ENCODE measurements around the gene NCAPD3.
A peak's percentile ranks its signal among the peaks of the same experiment; 100 is the strongest.
"Not testable (repeated sequence)": the region's sequence is repeated elsewhere in the genome, so short reads cannot be mapped to it uniquely, and the experiment has no call there.

The NCAPD3 gene

DNA sequence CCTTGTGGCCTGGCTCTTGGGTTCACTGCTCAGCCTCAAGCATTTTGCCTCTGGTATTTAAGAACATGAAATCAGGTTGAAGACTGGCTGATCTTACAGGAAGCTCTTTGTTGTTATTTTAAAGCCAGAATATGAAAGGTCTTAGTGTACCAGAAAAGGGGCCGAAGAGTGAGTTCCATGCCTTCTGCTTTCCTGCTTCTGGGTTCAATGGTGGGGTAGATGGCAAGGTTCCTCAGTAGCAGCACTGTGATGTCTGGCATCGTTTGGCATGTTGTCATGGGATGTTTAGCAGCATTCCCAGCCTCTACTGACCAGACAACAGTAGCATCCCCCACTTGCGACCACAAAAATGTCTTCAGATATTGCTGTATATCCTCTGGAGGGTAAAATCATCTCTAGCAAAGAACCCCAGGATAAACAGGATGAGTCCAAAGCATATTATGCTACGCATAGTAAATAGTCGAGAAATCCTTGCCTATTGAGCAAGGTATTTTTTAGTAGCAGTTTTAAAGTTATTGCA, 3.1 kb upstream of the NCAPD3 start:
- DNase-seq (ENCODE audit: low read depth): peak; percentile 6

DNA sequence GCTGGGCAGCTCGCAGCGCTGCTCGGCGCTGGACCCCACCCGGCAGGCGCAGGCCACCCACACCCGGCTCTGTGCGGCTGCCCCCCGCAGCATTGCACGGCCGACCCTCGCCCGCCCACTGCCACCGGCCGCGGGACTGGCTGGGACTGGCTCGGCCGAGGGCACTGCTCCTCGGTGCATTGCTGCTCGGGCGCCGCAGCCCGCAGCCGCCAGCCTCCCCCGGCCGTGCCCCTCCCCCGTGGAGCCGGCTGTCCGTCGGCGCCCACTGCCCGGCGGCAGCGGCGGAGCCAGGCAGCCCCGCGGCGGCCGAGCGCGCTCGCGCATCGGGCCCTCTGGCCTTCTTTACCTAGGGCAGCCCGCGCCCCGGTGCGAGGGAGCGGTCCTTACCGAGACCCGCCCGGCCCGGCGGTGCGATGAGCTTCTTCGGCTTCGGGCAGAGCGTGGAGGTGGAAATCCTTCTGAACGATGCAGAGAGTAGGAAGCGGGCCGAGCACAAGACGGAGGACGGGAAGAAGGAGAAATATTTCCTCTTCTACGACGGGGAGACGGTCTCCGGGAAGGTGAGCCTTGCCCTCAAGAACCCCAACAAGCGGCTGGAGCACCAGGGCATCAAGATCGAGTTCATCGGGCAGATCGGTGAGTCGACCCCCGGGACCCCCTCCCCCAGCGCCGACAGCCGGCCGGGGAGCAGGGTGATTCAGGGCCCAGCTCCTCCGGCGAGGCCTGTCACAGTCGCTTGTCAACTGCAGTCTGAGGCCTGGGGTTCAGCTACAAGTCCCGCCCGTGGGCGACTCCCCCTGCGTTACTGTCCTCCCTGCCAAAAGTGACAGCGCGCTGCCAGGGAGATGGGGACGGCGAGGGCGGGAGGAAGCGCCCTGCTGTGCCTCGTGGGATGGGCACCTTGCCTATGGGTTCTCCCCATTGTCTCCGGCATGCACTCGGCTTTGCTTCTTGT, 1.2 kb upstream of the NCAPD3 start:
- peak; percentile 50 for DNase-seq (ENCODE audit: low read depth)

DNA sequence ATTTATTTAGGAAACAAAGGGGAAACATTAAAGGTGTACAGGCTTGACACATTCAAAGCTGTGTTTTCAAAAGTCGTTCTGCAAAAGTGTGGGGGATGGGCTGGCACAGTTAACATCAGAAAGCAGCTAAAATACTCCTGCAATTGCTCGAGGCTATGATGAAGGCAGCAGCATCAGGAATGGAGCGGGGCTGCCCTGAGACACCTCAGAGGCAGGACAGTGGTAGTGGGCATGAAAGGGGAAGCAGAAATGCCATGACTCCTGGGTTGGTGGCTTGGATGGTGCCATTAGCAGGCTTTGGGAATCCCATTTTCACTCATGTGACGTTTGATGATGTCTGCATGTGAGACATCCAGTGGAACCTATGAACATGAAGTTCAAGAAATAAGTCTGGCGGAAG, 646 bp downstream of the NCAPD3 start:
- peak; percentile 21 for DNase-seq (ENCODE audit: low read depth)

DNA sequence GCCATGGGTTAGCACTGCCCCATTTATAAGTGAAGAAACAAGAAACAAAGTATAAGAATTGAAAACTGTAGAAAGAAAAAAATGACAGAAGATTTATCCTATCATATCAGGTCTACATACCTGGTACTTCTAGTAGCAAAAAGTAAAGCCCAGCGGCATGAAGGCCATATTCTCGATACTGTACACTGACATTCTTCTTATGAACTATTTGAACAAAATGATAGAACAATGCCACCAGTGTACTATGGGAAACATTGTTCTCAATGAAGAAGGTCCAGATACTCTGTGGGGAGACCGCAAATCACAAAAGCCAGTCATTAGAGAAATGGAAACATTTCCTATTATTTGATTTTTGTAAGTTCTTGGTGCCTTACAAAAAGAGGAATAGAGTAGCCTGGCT, 7.0 kb downstream of the NCAPD3 start:
- no peak for DNase-seq (ENCODE audit: low read depth)

DNA sequence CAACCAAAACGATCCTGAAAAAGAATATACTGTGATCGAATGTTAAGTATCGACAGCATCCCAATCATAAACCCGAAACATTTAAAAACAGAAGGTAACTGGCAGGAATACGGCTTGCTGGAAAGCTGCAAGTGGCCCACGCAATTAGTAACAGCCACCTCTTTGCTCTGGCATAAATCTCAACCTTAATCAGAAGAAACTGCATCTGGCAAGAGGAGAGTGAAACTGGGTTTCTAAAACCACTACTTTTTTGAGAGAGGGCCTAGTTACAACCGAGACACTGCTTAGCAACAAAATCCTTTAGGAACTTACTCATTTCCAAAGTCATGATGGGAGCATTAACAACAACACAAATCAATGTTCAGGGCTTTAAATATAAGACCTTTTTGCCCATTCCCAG, 7.9 kb downstream of the NCAPD3 start:
- no peak for DNase-seq (ENCODE audit: low read depth)

DNA sequence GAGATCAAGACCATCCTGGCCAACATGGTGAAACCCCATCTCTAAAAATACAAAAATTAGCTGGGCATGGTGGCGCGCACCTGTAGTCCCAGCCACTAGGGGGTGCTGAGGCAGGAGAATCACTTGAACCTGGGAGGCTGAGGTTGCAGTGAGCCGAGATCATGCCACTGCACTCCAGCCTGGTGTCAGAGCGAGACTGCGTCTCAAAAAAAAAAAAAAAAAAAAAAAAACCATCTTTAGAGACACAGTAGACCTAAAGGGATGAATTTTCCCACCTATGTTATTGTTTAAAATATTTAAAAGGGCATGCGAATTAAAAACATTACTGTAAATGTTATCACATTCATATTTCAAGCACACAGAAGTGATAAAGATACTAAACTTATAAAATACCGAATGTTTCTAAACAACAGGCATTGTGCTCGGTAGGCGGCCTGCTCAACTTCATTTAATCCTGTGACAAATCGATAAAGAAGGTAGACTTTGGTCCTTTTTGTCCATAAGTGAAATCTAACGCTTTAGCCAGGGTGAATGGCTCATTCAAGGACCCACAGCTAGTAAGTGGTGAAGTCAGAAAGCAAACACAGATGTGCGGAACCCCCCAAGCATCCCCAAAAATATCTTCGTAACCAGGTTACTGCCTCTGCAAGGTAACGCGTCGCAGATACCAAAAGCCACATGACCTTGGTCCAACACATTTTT, 16.1 kb downstream of the NCAPD3 start:
- peak; percentile 39 for DNase-seq (ENCODE audit: low read depth)

DNA sequence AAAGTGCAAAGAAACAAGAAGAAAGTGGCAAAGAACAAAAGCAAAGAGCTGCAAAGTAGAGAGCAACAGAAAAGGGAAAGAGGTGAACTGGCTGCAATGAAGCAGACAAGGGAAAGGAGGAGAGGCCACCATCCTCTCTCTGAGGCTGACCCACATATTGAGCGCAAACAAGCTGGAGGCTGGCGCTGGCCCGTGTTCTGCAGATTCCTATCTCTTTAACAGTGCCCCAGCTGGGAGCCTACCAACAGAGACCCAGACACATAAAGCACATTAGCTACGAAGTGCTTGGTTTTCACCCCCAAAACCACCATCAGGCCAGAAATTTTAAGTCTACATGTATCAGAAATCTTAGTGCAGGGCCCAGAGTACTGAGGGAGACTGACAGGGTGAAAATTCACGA, 17.6 kb downstream of the NCAPD3 start:
- no peak for DNase-seq (ENCODE audit: low read depth)

DNA sequence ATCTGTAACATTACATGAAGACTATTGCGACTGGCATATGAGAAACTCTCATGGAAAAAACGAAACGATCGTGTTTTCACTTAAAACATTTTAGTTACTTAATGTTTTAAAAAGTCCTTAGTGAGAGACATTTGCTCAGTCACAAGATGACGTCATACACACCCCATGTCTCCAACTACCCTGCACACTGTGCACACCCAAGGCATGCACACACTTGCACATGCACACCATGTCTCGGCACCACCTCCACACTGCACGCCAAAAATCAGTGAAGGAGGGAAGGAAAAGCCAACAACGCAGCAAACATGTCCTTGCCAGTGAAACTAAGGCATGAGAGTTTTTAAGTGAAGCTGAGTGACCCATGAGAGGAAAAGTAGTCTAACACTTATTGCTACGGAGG, 18.0 kb downstream of the NCAPD3 start:
- no peak for DNase-seq (ENCODE audit: low read depth)

DNA sequence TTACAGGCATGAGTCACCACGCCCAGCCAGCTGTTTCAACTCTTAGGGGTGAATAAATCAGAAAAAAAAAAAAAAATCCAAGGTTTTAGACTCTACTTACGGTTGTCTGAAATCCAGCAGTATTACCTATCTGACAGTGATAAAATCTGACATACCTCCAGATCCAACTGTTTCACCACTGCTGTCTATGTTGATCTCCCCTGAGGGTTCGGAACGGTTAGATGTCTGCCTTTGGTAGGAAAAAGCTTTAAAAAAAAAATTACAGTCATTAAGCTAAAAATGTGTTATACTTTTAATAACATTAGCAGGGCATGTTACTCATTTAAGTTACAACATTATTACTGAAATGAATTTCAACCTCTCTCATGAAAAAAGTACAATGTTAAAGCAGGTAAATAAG, 21.1 kb downstream of the NCAPD3 start:
- DNase-seq (ENCODE audit: low read depth): no peak

DNA sequence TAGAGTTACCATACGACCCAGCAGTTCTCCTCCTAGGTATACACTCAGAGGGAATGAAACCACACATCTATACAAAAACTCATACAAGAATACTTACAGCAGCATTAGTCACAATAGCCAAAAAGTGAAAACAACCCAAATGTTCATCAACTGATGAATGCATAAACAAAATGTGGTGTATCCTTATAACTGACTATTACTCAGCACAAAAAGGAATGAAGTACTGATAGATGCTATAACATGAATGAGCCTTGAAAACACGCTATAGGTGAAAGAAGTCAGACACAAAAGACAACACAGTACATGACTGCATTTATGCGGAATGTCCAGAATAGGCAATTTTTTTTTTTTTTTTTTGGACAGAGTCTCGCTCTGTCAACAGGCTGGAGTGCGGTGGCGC, 23.1 kb downstream of the NCAPD3 start:
- peak; percentile 4 for DNase-seq (ENCODE audit: low read depth)

DNA sequence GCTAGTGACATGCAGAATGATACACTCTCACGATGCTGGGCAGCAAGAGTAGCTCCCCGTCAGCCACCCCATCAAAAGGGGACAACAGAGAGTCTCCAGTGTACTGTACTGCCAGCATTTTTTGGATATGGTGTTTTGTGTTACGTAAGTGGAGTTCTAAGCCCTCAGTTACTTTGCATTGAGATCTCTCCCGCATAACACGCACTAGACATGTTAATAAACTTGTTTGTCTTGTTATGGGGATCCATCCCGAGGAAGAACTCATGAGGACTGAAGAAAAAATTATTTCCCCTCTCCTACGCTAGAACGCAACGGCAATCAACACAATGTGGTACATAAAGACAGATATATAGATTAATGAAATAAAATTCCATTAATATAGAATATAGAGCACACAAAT, 24.2 kb downstream of the NCAPD3 start:
- no peak for DNase-seq (ENCODE audit: low read depth)

DNA sequence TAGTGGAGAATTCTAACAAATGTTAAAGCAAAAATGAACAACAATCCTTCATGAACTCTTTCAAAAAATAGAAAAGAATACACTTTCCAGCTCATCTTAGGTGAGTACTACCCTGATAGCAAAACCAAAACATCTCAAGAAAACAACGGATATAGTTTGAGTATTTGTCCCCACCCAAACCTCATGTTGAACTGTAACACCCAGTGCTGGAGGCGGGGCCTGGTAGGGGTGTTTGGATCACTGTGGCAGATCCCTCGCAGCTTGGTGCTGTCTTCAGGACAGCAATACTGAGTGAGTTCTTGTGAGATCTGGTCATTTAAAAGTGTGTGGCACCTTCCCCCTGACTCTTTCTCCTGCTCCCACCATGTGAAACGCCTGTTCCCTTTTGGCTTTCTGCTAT, 27.0 kb downstream of the NCAPD3 start:
- DNase-seq (ENCODE audit: low read depth): no peak

DNA sequence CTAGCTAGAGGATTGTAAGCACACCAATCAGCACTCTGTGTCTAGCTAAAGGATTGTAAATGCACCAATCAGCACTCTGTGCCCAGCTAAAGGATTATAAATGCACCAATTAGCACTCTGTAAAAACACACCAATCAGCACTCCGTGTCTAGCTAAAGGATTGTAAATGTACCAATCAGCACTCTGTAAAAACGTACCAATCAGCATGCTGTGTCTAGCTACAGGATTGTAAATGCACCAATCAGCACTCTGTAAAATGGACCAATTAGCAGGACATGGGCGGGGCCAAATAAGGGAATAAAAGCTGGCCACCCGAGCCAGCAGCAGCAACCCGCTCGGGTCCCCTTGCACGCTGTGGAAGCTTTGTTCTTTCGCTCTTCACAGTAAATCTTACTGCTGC, 35.7 kb downstream of the NCAPD3 start:
- DNase-seq (ENCODE audit: low read depth): not testable (repeated sequence)

DNA sequence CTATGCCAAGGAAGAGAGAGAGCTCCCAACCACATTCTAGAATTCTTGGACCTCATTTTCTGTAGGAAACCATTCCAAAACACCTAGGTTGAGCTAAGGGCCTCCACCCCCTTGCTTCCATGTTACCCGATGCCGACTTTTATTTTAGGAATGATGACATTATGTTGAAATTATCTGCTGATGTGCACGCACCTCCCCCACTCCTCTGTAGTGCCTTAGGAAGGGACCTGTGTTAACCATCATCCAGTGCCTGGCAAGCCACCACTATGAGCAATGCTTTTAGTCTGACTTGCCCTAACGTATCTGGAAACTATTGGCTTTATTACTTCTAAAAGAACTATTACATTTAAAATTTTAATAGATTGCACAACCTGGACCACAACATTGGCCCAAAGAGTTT, 42.1 kb downstream of the NCAPD3 start:
- DNase-seq (ENCODE audit: low read depth): no peak

DNA sequence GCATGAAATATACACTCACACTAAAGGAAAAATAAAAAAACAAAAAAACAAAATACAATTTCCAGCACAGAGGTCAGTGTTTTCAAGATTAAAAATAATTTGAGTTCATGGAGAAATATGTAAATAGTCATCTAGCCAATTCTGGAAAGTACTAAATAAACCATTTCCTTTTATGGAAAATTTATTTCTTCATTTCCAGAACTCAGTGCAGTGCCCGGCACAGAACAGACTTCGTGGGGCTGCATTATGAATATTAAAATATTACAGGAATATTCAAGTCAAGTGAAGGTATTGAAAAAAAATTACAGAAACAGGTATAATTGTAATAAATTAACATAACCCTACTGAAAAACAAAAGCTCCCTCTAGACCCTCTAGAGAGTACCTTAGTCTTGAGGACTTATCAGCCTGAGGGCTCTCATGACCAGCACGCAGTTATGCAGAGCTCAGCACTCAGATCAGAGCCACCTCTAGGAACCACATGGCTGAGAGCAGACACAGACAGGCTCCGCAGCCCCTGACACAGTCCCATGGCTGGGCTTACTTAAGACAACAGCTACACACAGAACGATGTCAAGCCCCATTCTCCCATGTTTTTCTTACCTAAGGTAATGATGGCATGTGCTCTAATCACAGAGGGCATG, 45.6 kb downstream of the NCAPD3 start:
- no peak for DNase-seq (ENCODE audit: low read depth)

DNA sequence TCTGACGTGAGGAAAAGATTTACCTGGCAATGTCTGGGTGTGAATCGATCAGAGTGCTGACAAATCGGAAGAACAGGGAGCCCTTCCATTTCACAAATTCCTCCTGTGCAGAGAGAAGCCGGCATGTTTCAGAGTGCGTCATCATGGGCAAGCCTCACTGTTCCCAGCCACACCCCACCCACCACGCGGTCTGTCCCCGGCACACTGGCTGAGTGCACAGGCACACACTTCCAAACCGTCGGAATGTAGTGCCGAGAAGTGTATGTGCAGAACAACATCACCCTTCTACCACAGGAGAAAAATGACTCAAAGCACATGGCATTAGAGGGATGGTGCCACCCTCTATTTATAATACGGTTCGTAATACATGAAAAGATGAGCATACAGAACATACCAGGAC, 47.5 kb downstream of the NCAPD3 start:
- no peak for DNase-seq (ENCODE audit: low read depth)

DNA sequence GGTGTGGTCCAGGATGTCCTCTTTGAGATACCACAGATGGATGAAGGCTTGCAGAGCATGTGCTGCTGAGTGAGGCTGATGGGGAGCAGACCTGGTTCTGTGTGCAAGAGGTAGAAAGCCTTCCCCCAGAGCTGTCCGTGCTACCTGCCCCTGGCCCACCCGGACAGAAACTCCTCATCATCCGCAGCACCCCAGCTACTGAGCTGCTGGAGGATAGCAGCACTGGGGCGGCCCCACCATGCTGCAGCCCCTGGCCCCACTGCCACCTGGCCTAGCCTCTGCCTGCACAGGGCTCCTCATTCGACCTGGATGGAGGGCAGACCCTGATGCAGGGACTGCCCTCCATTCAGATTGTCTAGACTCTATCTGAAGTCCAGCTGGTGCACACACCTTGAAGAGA, 50.5 kb downstream of the NCAPD3 start:
- DNase-seq (ENCODE audit: low read depth): no peak

DNA sequence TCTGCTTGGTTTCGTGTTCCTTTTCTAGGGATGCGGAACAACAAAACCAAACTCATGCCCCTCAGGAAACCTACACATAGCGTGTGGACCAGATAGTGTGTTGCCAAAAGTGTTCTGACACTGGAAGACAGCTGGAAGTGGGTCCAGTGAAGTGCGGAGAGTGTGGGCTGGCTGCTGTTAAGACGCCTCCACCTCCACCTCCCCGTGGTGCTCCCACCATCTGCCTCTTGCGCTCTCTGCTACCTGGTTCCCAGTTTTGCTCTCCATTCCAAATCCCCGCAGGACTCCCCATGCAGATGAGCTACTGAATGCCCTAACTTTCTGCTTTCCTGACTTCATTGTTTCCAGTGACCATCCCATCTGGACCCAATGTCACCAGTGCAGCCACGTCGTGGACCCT, 51.8 kb downstream of the NCAPD3 start:
- no peak for DNase-seq (ENCODE audit: low read depth)

DNA sequence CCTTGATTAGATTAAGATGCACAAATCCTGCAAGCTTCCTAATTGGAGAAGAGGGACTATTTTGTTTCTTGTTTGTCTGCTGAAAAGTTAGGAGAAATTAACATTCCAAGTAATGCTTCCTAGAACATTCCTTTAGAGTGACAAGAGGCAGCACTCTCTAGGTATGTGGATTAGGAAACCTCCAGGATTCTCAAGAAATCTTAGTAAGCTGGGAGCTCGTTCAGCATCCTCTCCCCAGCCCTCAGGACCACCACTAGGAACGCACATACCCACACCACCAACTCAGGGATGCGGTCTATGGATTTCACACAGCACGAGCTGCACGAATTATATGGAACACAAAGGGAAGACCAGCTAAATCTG, 52.9 kb downstream of the NCAPD3 start:
- no peak for DNase-seq (ENCODE audit: low read depth)

DNA sequence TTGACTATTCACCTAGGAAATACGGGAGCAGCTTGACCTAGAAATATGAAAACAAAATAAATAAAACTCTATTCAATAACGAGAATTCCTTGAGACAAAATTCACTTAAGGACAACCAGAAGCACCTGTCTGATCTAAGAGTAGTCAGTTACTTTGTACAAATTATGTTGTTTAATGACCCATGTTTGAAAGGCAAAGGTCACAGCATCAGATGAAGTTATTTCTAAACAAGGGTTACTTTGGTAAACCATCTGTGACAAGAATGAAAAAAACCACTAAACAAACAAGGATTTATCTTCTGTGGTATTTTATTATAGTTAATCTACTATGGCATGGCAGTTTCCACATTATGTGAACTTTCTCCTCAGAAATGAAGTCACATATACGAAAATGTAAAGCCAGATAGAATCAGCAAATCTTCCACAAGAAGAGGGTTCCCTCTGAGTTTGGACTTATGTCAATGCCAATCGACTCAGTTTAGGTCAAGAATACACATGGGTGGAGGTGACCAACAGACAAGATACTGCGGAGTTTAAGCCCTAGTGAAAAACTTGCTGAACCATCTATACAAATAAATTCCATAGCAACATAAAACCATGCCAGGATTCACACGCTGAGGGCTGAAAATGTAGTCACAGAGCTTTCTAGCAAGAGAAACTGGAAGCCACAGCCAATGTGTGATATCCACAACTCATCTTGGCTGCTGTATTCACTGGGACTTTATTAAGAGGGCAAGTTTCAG, 53.4 kb downstream of the NCAPD3 start:
- DNase-seq (ENCODE audit: low read depth): no peak

DNA sequence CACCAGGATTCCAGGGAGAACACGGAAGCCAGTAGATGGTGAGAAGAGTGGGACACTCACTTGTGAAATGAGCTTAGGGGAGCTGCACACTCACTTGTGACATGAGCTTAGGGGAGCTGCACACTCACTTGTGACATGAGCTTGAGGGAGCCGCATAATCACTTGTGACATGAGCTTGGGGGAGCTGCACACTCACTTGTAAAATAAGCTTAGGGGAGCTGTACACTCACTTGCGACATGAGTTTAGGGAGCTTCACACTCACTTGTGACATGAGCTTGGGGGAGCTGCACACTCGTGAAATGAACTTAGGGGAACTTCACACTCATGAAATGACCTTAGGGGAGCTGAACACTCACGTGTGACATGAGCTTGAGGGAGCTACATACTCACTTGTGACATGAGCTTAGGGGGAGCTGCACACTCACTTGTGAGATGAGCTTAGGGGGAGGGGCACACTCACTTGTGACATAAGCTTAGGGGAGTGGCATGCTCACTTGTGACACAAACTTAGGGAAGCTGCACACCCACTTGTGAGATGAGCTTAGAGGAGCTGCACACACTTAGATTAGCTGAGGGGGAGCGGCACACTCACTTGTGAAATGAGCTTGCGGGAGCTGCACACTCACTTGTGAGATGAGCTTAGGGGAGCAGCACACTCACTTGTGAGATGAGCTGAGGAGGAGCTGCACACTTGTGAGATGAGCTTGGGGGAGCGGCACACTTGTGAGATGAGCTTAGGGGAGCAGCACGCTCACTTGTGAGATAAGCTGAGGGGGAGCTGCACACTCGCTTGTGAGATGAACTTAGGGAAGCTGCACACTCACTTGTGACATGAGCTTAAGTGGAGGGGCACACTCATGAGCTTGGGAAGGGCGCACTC, 59.0 kb downstream of the NCAPD3 start:
- no peak for DNase-seq (ENCODE audit: low read depth)
